NCI-H2196 treated with DMSO at 0.1 percent for 48 hours (cell line): ENCODE measurements around the gene LCAT.

Source experiments
- DNase-seq: peaks from one replicate; lab custom pipeline; 2025; ENCODE audit not compliant: unreplicated experiment; lab: John Stamatoyannopoulos, UW

Gene LCAT

DNA sequence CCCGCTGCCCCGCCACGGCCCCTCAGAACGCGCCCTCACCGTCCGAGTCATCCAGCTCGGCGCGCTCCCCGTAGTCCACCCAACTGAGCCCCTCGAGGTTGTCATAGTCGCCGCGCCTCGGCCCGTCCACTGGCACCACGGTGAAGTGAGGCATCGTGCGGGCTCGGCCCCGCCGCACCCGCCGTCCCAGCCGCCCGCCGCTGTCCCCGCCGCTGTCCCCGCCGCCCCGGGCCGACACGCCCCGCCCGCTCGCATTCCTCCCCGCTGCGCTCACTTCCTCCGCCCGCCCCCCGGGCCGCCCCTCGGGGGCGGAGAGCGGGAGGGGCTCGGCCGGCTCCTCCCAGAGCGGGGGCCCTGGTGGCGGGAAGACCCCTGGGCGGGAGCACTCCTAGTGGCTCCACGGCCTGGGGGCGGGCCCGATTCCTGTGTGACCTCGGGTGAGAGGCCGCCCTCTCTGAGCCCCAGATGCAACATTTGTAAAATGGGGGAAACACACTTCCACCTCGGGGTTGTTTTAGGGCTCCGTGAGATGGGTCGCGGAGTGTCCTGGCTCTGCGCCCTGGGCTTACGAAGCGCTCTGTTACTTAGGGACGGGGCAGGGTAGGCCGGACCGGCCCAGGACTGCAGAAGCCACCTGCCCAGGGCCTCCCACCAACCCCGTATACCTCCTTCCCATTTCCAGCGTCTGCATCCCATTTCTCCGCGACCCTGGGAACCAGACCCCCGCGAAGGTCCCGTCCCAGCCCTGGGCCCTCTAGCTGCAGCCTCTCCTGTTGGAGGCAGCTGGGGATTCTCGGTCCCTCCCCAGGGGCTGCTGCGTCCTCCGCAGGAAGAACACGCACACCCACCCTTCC is 24.7 kb upstream of the LCAT start, which contains the start of gene SLC12A4:
TSS of gene SLC12A4 (minus strand) at position 238 of the 854 bp plus-strand sequence. CDS start at position 154, 84 bp downstream.
- DNase-seq = peak; percentile 12

GRCh38 chr16:67967958-67968399 is 24.1 kb upstream of the LCAT start:
- no peak for DNase-seq

DNA sequence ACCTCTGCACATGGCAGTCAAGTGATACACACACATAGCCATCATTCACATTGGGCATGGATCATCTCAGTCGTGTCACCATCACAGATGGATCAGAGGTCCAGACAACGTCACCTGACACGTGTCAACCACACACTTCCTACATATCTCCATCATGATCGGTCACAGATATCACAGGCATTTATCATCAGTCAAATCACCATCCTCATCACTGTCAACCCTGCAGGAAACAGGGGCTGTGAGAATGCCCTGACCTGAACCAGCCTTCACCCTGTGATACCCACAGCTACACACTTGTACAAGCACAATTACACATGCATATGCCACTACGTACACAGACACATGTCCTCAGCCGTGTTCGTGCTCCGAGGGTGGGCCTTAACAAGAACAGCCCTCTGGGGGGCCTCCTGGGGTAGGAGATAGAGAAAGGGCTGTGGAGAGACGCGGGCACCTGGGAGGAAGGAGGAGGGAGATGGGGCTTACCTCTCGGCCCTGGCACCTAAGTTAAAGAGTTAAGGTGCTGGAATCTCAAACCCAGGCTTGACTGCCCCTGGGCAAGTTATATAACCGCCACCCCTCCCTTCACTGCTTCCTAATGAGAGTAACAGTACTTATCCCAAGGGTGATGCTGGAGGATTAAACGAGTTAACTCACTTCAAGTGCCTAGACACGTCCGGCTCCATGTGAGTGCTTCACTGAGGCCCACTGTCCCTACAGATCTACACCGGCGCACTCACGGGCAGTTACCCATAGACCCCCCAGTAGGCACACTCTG is 23.4 kb upstream of the LCAT start:
- DNase-seq = no peak

- no peak for DNase-seq
These were observed 22.7 kb upstream of the LCAT start for GRCh38 chr16:67966549-67967182.

GRCh38 chr16:67965668-67966548 is 22.0 kb upstream of the LCAT start:
- DNase-seq = no peak

DNA sequence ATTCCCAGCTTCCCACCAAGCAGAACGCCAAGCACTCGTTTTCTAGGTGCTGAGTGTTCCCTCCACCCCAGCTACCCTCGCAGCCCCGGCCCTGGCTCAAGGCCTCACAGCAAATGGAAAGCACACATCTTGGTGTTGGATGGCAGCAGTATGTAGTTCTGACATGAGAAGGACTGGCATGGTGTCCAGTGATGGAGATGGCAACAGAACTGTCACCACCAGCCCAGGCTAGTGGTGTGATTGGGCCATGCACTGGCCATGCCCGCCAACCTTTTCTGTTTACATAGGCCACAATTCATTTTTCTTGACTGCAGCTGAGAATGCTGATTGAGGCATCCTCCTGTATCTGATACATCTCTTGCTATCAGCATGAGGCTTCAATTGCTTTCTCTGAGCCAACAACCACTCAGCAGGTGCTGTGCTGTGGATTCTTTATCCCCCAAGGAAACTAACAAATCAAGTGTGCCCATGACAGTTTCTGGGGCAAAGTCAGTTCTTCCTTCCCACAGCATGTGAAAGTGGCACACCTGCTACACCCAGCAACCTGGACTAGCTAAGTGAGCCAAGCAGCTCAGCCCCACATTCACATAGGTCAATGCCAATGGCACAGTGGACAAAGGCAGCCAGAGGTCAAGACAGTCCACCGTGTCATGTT is 20.7 kb upstream of the LCAT start:
- DNase-seq = no peak

GRCh38 chr16:67963662-67964321 is 19.9 kb upstream of the LCAT start:
- no peak for DNase-seq

GRCh38 chr16:67963292-67963661 is 19.4 kb upstream of the LCAT start:
- no peak for DNase-seq

GRCh38 chr16:67962135-67962534 is 18.2 kb upstream of the LCAT start:
- DNase-seq = no peak

DNA sequence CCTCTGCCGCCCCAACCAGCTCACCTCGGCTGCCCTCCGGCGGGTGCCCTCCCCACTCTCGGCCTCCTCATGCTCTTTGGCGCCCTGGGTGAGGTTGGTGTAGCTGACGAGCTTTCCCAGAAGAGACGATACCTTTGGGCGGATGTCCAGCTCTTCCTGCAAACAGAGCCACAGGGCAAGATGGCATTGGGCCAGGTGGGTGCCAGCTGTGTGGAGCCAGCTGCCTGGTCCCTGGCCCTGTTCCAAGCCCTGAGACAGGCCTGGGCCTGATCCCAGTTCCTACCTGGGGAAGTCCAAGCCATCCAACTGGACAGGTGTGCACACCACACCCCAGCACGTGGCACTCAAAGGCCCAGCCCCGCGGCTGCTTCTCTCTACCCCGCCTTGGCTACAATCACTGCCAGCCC is 17.6 kb upstream of the LCAT start:
- peak; percentile 89 for DNase-seq

DNA sequence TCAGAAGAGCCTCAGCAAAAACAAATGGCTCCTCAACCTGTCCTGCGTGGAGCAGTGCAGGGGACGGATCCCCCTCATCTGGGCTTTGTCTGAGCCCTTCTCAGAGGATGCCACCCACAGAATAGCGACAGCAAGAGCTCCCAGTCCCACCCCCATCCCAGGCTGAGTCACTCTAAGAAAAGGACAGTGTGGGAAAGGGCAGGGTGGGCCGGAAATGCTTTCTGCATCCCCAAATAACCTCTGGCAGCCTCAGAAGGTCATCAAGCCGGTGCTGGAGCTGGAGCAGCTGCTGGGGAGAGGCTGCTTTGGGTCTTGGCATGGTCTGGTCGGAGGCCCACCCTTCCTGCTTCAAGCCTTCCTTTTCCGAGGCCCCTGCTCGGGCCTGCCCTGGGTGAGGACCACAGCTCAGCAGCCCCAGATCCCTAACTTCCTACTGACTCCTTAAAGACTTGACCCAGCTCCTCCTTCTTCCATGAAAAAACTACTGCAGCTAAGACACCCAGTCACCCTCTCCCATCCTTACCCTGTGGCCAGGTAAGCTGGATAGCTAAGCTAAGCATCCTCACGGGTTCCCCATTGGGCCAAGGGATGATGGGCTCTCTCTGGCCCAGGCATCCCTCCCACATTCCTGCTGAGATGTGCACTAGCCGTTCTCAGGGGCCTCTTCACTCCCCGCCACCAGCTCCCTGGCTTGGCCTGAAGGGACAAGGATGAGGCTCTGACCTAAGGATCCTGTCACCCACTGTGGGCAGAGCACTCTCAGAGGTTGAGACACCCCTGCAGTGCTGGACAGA is 15.8 kb upstream of the LCAT start:
- DNase-seq = no peak

GRCh38 chr16:67957622-67958021 is 13.7 kb upstream of the LCAT start:
- no peak for DNase-seq

DNA sequence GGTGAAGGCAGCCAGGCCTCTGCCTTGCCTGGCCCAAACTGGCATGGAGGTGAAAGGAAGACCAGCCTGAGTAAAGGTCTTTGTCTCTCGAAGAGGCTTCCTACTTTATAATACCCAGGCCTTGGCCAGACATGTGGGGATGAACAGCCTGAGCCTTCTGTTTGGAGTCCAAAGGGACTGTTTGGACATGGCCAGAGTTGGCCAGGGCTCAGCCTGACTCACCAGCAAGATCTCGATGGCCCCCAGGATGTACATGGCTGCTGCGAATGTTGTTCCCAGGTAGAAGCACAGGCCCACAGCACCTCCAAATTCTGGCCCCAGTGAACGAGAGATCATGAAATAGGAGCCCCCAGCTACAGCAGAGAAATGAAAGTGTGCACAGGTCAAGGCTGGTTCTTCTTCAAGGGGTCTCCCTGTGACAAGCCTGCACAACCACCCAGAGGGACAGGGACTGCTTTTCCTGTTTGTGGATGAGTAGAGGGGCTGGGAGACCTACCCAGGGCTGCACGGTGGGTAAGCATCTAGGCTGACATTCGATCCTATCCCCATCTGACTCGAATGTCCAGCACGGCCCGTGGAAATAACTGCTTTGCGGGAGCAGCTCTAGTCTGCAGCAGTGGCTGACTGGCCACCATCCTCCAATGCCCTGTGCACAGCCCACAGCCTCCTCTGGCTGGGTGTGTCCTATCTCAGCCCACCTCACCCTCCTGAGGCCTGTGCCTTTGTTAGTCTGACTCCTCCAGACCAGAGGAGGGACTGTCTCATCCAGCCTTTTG is 10.7 kb upstream of the LCAT start:
- DNase-seq = no peak

DNA sequence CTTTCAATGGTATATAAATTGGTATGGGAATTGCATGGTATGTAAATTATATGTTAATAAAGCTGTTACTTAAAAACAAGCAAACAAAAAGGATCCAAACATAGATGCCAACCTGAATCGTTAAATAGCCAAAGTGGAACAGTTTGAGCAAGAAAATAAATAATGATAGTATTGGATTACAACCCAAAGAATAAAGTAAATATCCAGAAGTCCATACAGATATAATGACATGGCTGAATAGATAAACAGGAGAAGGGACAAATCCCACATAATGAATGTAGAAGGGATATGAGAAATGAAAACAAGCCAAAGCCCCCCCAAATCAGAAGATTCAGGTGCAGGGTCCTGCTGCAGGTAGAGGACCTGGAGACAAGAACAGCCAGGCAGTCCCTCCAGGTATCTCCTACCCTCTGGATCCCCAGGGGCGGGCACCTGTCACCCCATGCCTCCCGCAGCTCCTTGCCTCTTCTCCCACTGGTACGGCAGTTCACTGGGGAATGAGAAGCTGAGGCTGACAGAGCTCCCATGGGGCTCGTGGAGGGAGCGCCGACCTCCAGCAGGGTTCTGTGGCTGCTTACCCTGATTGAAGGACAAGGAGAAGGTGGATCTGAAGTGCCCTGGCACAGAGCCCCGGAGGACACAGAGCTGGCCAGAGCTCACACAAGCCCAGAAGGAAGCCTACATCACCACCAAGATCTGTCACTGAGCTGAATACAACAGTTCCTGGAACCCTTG is 9.9 kb upstream of the LCAT start:
- DNase-seq = no peak

DNA sequence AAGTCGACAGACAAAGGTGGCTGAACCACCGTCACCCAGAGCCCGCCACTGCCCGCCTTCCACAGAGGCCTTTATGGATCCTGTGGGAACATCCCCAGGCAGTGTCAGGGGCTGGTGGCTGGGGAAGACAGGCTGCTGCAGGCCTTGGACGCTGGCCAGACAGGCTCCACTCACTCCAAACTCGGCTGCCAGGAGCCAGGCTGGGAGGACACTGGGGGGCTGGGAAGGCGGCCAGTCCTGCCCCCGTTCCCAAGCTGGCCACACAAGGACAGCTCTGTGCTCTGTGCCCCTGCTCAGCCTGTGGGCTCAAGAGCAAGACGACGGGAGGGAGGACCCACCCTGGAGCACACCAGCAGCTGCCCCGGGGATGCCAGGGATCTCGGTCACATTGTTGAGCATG is 7.6 kb upstream of the LCAT start:
- DNase-seq = no peak

GRCh38 chr16:67950335-67950843 is 6.5 kb upstream of the LCAT start:
- no peak for DNase-seq

DNA sequence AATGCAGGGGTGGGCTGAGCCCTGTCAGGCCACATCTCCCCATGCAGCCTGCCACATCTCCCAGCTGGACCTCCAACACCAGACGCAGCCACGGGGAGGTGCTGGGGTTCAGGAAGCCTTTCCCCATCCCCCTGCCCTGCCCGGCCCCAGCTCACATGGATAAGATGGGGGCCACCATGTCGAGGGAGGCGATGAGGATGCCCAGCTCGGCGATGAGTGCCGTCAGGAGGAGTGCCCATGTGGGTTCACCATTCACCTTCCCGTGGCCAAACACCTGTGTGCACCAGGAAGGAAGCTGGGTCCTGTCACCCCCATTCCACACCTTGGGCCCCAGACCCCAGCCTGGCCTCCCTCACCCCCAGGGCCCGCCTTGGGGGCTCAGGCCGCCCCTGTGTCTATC is 5.7 kb upstream of the LCAT start:
- no peak for DNase-seq
